ENCODE measurements around the gene CLEC18B.
"Not testable (repeated sequence)": the region's sequence is repeated elsewhere in the genome, so short reads cannot be mapped to it uniquely, and the experiment has no call there.

The CLEC18B gene

DNA sequence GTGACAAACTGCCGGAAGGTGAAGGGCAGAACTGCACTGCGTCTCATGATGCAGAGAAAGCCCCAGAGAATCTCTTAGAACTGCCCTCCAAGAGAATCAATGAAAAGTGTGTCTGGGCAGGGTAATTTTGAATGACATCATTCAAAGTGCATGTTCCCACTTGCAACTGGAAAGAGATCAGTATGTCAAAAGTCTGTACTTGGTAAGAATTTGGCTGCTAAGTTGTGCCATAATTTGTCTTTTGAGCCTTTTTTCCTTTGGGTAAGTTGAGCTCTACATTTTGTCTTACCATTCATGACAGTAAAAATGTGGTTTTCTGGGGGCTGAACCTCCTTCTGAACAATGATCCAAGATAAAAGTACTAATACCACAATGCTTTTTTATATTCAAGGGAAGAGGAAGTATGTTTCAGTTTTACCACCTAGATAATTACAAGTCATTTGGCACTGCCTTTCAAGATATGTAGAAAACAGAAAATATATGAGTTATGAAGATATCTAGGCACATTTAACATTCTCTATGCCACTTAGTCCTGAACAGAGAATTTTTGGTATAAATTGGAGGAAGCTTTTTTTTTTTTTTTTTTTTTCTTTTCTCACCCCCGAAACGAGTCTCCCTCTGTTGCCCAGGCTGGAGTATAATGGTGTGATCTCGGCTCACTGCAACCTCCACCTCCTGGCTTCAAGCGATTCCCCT, 38.8 kb downstream of the CLEC18B start:
- DNase-seq (ENCODE audit: low read depth); H3K4me3 ChIP-seq (ENCODE audit: low read length): not testable (repeated sequence)

DNA sequence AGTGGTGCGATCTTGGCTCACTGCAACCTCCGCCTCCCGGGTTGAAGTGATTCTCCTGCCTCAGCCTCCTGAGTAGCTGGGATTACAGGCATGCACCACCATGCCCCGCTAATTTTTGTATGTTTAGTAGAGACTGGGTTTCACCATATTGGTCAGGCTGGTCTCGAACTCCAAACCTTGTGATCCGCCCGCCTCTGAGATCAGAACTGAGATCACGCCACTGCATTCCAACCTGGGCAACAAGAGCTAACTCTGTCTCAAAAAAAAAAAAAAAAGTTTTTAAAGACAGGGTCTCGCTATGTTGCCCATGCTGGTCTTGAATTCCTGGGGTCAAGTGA, 47.5 kb downstream of the CLEC18B start:
- DNase-seq (ENCODE audit: low read depth); H3K4me3 ChIP-seq (ENCODE audit: low read length): not testable (repeated sequence)

GRCh38 chr16:74372953-74373846, 48.1 kb downstream of the CLEC18B start:
- H3K4me3 ChIP-seq (ENCODE audit: low read length) = no peak overlapping the region
- TF ChIP-seq, protein P1, sequence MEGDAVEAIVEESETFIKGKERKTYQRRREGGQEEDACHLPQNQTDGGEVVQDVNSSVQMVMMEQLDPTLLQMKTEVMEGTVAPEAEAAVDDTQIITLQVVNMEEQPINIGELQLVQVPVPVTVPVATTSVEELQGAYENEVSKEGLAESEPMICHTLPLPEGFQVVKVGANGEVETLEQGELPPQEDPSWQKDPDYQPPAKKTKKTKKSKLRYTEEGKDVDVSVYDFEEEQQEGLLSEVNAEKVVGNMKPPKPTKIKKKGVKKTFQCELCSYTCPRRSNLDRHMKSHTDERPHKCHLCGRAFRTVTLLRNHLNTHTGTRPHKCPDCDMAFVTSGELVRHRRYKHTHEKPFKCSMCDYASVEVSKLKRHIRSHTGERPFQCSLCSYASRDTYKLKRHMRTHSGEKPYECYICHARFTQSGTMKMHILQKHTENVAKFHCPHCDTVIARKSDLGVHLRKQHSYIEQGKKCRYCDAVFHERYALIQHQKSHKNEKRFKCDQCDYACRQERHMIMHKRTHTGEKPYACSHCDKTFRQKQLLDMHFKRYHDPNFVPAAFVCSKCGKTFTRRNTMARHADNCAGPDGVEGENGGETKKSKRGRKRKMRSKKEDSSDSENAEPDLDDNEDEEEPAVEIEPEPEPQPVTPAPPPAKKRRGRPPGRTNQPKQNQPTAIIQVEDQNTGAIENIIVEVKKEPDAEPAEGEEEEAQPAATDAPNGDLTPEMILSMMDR (conservative IDR thresholded peaks at IDR 0.05; ENCODE audit: low read depth, low read length) = no peak
- no peak for DNase-seq (ENCODE audit: low read depth)

DNA sequence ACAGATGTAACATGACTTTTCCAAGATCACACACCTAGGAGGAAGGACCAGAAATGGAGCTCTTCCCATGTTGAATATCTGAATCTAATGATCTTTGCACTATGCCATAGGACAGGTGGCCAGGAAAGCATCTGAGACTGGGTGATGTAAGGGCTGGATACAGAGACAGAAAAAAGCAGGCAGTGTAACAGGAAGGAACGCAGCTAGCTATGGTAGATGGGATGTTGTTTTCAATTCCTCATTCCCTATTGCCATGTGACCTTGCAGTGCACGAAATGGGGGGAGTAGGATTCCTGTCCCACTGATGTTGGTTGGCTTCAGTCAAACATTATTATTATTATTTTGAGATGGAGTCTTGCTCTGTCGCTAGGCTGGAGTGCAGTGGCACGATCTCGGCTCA, 48.9 kb downstream of the CLEC18B start:
- H3K4me3 ChIP-seq (ENCODE audit: low read length) = no peak overlapping the region
- no peak for DNase-seq (ENCODE audit: low read depth)
- TF ChIP-seq, protein P1 (conservative IDR thresholded peaks at IDR 0.05; ENCODE audit: low read depth, low read length) = no peak

DNA sequence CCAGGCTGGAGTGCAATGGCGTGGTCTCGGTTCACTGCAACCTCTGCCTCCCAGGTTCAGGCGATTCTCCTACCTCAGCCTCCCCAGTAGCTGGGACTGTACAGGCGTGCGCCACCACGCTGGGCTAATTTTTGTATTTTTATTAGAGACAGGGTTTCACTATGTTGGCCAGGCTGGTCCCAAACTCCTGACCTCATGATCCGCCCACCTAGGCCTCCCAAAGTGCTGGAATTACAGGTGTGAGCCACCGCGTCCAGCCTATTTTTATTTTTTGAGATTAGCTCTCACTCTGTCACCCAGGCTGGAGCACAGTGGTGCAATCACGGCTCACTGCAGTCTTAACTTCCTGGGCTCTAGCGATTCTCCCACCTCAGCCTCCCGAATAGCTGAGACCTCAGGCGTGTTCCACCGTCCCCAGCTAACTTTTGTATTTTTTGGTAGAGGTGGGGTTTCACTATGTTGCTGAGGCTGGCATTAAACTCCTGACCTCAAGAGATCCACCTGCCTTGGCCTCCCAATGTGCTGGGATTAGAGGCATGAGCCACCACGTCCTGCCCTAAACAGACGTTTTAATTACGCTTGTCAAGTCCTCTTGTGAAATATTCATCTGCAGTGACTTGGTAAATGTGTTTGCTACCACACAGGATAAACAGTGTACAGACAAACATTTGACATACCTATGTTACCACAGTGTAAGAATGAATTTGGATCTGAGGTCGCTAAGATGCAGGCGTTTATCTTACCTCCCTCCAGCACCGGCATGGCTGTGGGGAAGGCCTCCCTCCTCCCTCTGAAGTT, 50.7 kb downstream of the CLEC18B start:
- DNase-seq (ENCODE audit: low read depth); H3K4me3 ChIP-seq (ENCODE audit: low read length): not testable (repeated sequence)

- peak; percentile 63 for DNase-seq (ENCODE audit: low read depth)
- H3K4me3 ChIP-seq (ENCODE audit: low read length) = peak overlapping the region; percentile 81
Observed at GRCh38 chr16:74368002-74368911, 53.0 kb downstream of the CLEC18B start.

DNA sequence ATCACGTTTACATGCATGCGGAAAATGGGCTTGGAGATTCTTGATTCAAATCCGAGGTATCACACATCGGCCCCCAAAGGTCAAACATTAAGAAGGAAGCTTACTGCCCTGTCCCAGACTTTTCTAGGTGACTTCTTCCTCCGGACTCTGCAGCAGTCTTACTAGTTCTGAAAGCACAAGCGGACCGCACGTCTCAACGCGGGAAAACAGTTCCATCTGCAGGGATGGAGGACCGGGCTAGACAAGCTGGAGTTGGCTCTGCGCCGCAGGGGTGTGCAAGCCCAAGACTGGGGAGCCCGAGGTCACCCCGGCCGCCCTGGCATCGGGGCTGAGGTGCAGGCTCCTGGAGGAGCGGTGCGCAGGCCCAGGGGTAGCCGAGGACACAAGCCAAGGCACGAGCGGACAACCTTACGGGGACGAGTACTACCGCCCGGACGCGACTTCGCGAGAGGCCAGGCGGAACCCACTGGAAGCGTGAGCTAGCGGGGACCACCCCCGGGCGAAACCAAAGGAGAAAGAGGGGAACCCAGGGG, 53.7 kb downstream of the CLEC18B start:
- peak; percentile 4 for DNase-seq (ENCODE audit: low read depth)
- H3K4me3 ChIP-seq (ENCODE audit: low read length) = peak overlapping the region; percentile 81

GRCh38 chr16:74361646-74362610, 59.4 kb downstream of the CLEC18B start:
- not testable (repeated sequence) for DNase-seq (ENCODE audit: low read depth)

More at GRCh38 chr16:74361646-74362610, 59.4 kb downstream of the CLEC18B start:
- H3K4me3 ChIP-seq (ENCODE audit: low read length) = not testable (repeated sequence)

Data from retinal pigment epithelial cell (primary cell).